GM21717 (cell line): ENCODE results near the gene DLG2.
"Not testable (repeated sequence)": the region's sequence is repeated elsewhere in the genome, so short reads cannot be mapped to it uniquely, and the experiment has no call there.

Experiments
- ATAC-seq: cut with Tn5 transposase; IDR thresholded peaks from one replicate; pipeline ENCODE4 v1.9.1; 2021; ENCODE audit warnings: mild to moderate bottlenecking, moderate library complexity; ENCODE audit not compliant: unreplicated experiment

DLG2 gene

DNA sequence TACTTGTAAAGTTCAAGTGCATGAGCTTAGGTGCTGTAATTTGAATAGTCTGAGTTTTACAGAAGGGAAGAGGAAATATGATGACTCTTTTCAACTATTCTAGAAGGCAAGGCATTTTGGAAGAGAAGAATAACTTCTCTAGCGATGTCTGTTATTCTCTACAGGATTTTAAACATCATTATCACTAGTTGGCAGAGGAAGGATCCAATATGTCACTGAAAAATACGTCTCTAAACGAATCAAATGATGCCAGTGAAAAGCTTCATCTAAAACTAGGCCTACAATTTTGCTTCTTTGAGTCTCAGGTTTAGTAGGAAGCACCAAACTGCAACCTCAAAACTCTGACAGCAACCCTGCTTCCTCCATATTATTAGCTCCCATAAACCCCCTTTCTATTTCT is 581.4 kb downstream of the DLG2 start:
- ATAC-seq: no peak

DNA sequence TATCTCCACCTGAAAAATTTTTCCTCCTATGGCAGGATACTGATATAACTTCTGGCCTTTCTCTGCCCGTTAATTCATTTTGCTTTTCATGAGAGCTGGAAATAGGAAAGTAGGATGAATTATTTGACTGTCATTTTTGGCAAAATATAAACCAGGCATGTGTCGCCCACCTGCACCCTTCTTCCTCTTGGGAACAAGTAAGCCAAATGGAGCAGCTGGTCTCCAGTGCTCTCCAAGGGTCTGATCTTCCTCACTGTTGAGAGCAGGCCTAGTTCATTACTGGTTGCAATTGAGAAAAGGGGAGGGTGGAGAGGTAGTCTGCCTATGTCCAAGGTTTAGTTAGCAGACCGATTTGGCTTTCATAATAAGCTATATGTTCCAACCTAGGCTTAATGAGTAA is 582.2 kb downstream of the DLG2 start:
- ATAC-seq: no peak

GRCh38 chr11:85042361-85042760 is 584.8 kb downstream of the DLG2 start:
- ATAC-seq: no peak

DNA sequence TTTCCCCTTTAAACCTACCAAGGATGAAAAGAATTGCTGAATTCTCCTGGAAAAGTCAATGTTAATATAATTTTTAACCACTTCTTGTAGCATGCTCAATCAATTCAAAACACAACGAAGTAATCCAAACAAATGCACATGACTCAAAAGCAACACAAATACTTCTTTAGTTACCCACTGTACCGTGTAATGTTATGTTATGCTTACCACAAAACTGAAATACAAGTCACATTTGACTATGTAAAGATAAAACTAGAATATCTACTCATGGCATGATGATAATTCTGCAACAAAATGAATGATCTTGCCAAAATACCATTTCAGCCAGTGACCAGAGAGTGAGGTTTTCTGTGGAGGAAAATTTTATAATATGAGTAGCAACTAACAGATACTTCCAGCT is 587.0 kb downstream of the DLG2 start:
- ATAC-seq: no peak

DNA sequence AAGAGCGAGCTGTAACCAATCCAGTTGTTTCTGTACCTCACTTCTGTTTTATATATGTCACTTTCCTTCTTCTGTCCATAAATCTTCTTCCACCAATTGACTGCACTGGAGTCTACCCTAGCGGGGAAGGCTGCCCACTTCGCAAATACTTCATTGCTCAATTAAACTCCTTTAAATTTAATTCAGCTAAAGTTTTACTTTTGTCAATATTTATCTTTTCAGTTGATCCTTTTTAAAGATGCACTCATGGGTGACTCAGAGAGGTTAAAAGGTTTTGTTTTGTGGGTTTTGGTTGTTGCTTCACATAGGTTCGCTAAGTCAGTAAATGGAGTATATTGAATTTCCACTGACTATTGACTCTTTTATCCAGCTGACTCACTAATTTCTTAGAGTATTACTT is 597.2 kb downstream of the DLG2 start:
- no peak for ATAC-seq

GRCh38 chr11:85028329-85029101 is 598.6 kb downstream of the DLG2 start:
- ATAC-seq: no peak

DNA sequence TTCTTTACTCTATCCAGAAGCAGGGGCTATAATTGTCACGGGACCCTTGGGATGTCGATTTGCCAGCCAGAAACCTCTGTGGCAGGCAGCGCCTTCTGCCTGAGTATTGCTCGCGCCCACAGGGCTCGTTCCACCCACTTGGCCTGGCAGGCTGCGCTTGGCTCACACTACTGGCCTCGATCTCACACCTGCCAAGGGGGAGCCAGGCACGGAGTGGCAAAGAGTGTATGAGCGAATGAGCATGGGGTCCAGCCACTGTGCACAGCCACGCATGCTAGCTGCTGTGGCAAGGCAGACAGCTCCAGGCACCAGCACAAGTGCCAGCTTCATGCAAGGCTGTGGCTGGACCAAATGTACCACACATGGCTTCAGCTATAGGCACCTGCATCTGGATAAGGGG is 599.8 kb downstream of the DLG2 start:
- no peak for ATAC-seq

- no peak for ATAC-seq
Measured at GRCh38 chr11:85021058-85021457, 606.1 kb downstream of the DLG2 start.

DNA sequence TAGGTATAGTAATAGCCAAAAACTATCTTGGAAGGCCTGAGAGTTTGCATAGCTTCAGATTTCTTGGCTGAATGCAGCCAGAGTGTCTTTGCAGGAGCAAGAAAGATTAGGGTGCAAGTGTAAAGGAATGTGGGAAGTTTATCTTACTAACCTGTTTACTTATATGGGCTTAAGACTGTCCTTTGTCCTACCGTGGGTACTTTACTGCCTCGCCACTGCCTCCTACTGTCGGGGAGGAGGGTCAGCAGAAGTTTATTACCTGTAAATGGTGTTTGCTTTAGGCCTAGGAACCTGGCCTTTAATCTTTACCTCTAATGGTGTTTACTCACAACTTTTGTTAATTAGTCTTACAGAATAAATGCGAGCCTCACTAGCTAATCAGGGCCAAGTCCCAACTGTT is 633.8 kb downstream of the DLG2 start:
- ATAC-seq: peak; percentile 55

DNA sequence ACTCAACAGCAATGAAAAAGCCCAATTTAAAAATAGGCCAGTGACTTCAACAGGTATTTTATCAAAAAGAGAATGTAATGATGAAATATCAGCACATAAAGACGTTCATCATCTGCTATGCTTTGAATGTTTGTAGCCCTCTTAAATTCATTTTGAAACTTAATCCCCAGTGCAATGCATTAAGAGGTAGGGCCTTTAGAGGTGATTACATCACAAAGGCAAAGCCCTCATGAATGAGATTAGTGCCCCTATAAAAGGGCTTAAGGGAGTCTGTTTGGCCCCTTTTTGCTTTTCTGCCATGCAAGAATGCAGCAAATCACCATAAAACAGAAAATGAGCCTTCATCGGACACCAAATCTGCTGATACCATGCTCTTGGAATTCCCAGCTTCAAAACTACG is 637.0 kb downstream of the DLG2 start:
- no peak for ATAC-seq

DNA sequence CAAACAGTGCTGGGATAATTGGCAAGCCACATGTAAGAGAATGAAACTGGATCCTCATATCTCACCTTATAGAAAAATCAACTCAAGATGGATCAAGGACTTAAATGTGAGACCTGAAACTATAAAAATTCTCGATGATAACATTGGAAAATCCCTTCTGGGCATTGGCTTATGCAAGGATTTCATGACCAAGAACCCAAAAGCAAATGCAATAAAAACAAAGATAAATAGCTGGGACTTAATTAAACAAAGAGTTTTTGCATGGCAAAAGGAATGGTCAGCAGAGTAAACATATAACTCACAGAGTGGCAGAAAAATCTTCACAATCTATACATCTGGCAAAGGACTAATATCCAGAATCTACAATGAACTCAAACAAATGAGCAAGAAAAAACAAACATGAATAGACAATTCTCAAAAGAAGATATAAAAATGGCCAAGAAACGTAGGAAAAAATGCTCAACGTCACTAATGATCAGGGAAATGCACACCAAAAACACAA is 639.4 kb downstream of the DLG2 start:
- ATAC-seq: not testable (repeated sequence)

DNA sequence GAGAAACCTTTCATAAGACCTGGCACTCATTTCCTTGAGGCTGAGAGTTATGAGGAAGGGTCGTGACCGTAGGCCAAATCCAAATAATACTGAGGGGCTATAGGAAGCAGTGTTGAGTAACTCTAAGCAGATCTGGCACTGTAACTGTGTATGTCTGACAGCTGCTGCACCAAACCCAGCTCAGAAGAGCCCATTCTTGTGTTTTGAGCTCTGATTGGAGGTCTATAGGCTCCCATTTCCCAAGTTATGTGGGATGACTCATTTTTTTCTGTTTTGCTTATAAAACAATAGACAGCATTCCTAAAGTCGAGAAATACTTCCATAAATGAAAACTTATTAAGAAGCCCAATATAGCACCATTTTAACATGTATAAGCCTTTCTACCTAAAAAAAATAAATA is 645.8 kb downstream of the DLG2 start:
- no peak for ATAC-seq

DNA sequence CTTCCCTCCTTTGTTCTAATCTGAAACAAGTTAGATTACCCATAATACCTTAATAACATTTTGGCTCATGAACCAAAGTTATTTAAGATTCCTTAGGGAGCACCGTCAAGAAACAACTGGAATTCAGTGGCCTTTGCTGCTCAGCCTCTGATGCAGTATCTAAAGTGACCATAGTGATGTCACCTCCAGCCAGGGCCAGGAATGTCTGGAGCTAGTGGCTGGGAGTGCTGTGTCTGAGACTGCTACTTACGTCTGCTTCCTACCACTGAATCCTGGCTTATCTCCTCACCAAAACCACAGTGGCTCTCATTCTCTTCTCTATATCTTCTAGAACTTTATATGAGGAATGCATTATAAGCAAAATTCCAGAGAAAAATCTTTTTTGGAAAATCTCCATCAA is 658.0 kb downstream of the DLG2 start:
- ATAC-seq: no peak

GRCh38 chr11:84965484-84965883 is 661.7 kb downstream of the DLG2 start:
- ATAC-seq: no peak

- no peak for ATAC-seq
Measured at GRCh38 chr11:84963240-84963639, 663.9 kb downstream of the DLG2 start.

DNA sequence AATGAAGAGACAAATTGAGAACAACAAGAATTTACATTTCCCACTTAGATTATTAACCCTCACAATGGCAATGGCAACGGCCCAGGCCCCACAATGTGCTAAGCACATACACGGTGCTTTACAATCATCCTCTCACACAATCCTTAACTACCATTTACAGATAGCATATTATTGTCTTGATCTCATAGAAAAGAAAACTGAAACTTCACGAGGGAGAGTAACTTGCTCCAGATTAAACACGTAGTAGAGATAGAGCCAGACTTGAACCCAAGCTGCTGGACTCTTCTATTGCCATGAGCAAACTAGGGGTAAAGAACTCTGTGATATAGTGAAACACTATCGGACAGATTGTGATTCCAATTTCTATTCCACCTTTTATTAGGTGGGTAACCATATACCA is 665.1 kb downstream of the DLG2 start:
- ATAC-seq: no peak

DNA sequence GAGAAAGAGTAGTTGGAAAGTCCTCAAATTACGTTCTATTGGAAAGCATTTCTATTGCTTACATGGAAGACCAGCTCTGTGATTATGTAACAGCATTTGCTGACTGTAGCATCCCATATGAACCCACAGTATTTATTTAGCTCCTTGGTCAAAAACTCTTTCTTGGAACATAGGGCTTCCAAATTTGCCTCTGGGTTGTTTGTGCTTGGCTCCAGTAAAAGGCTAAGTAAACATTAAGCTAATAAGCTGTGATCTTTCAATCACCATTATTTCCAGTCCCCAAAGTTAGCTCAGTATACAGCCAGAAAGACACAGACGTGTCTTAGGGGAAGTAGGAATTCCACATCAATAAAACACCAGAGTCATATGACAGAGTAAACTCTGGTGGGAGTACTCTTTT is 668.8 kb downstream of the DLG2 start:
- ATAC-seq: no peak

GRCh38 chr11:84950569-84951270 is 676.4 kb downstream of the DLG2 start:
- no peak for ATAC-seq

- ATAC-seq: no peak
Measured at GRCh38 chr11:84947970-84948580, 679.1 kb downstream of the DLG2 start.

DNA sequence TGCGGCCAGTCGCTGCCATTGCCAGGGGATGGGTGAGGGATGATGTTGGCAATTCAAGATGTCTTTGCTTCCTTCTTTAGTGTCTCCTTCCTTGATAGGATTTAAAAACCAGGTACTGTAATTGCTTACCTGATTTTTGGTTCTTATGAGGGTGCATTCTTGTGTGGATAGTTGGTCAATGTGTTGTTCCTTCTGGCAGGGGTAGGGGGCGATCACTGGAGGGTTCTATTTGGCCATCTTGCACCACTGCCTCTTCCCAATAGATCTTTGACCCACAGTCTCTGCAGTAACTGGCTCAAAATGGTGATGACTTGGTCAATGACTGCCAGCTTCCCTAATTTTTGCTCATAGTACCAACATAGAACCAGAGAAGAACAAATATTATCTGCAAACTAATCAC is 680.1 kb downstream of the DLG2 start:
- ATAC-seq: no peak

DNA sequence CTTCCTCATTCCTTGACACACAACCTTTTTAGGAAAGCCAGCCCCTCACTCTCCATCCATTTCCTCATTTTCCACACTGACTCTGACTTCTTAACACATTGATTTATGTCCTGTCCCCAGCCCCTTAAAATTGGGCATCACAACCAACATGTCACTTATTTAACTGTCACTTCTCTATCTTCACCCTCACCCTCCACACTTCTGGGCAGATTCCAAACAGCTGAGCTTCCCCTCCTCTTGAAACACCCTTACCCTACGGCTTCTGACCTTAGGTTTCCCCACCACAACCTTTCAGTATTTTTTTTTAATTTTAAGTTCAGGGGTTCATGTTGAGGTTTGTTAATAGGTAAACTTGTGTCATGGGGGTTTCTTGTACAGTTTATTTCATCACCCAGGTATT is 696.3 kb downstream of the DLG2 start:
- ATAC-seq: no peak

- no peak for ATAC-seq
Measured at GRCh38 chr11:84929738-84930137, 697.4 kb downstream of the DLG2 start.
